Measurements from ENCODE around the gene TTC16. TPM values are rescaled to one million over a fixed set of nuclear protein-coding genes. Genes with fewer than 3 reads are reported as not detected.
A peak's percentile ranks its signal among the peaks of the same experiment; 100 is the strongest.

TTC16 gene
- total RNA-seq, 1 experiment from 2014 or later = not detected

- TF ChIP-seq ATF1 (CRISPR knock-in tag; IDR thresholded peaks at IDR 0.05) = no peak
- TF ChIP-seq, protein P1, sequence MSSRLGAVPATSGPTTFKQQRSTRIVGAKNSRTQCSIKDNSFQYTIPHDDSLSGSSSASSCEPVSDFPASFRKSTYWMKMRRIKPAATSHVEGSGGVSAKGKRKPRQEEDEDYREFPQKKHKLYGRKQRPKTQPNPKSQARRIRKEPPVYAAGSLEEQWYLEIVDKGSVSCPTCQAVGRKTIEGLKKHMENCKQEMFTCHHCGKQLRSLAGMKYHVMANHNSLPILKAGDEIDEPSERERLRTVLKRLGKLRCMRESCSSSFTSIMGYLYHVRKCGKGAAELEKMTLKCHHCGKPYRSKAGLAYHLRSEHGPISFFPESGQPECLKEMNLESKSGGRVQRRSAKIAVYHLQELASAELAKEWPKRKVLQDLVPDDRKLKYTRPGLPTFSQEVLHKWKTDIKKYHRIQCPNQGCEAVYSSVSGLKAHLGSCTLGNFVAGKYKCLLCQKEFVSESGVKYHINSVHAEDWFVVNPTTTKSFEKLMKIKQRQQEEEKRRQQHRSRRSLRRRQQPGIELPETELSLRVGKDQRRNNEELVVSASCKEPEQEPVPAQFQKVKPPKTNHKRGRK (CRISPR knock-in tag; IDR thresholded peaks at IDR 0.05; ENCODE audit: borderline replicate concordance) = no peak
- TF ChIP-seq RELA (CRISPR knock-in tag; IDR thresholded peaks at IDR 0.05; ENCODE audit: borderline replicate concordance) = no peak
- no peak for TF ChIP-seq ZSCAN18 (CRISPR knock-in tag; IDR thresholded peaks at IDR 0.05)
- TF ChIP-seq ZNF232 (CRISPR knock-in tag; IDR thresholded peaks at IDR 0.05) = no peak
Measured at GRCh38 chr9:127723444-127723843, 7.6 kb downstream of the TTC16 start (continued).

- H3K27me3 Mint-ChIP-seq (ENCODE audit: low read depth) = no peaks in the 10 kb centered on the region
- H3K4me1 Mint-ChIP-seq = peaks cover 14% of the 10 kb centered on the region
- 0 out of 2 replicates have a peak overlapping the region, but pooled peaks have one; percentile 49 for H3K27ac Mint-ChIP-seq
- H3K9me3 Mint-ChIP-seq = no peaks in the 10 kb centered on the region
- no peak overlapping the region; the same call in 1 of the 2 replicates for H3K4me3 Mint-ChIP-seq
- no peaks in the 10 kb centered on the region for H3K36me3 Mint-ChIP-seq
- peak; percentile 27; the same call in 1 of the 2 replicates for ATAC-seq
- TF ChIP-seq, protein P2, sequence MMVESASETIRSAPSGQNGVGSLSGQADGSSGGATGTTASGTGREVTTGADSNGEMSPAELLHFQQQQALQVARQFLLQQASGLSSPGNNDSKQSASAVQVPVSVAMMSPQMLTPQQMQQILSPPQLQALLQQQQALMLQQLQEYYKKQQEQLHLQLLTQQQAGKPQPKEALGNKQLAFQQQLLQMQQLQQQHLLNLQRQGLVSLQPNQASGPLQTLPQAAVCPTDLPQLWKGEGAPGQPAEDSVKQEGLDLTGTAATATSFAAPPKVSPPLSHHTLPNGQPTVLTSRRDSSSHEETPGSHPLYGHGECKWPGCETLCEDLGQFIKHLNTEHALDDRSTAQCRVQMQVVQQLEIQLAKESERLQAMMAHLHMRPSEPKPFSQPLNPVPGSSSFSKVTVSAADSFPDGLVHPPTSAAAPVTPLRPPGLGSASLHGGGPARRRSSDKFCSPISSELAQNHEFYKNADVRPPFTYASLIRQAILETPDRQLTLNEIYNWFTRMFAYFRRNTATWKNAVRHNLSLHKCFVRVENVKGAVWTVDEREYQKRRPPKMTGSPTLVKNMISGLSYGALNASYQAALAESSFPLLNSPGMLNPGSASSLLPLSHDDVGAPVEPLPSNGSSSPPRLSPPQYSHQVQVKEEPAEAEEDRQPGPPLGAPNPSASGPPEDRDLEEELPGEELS (CRISPR knock-in tag; IDR thresholded peaks at IDR 0.05) = no peak
- TF ChIP-seq, protein P1 (CRISPR knock-in tag; IDR thresholded peaks at IDR 0.05; ENCODE audit: borderline replicate concordance) = no peak
- TF ChIP-seq KAT7 (CRISPR knock-in tag; IDR thresholded peaks at IDR 0.05; ENCODE audit: borderline replicate concordance) = no peak
- no peak for TF ChIP-seq JAZF1 (CRISPR knock-in tag; IDR thresholded peaks at IDR 0.05)
- TF ChIP-seq, protein P3, sequence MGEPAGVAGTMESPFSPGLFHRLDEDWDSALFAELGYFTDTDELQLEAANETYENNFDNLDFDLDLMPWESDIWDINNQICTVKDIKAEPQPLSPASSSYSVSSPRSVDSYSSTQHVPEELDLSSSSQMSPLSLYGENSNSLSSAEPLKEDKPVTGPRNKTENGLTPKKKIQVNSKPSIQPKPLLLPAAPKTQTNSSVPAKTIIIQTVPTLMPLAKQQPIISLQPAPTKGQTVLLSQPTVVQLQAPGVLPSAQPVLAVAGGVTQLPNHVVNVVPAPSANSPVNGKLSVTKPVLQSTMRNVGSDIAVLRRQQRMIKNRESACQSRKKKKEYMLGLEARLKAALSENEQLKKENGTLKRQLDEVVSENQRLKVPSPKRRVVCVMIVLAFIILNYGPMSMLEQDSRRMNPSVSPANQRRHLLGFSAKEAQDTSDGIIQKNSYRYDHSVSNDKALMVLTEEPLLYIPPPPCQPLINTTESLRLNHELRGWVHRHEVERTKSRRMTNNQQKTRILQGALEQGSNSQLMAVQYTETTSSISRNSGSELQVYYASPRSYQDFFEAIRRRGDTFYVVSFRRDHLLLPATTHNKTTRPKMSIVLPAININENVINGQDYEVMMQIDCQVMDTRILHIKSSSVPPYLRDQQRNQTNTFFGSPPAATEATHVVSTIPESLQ (CRISPR knock-in tag; IDR thresholded peaks at IDR 0.05) = no peak
- TF ChIP-seq, protein P4, sequence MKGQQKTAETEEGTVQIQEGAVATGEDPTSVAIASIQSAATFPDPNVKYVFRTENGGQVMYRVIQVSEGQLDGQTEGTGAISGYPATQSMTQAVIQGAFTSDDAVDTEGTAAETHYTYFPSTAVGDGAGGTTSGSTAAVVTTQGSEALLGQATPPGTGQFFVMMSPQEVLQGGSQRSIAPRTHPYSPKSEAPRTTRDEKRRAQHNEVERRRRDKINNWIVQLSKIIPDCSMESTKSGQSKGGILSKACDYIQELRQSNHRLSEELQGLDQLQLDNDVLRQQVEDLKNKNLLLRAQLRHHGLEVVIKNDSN (CRISPR knock-in tag; IDR thresholded peaks at IDR 0.05) = no peak
- TF ChIP-seq ZNF263 (CRISPR knock-in tag; IDR thresholded peaks at IDR 0.05; ENCODE audit: low read depth) = no peak
- TF ChIP-seq TEAD1 (CRISPR knock-in tag; IDR thresholded peaks at IDR 0.05) = no peak
- TF ChIP-seq JUN (CRISPR knock-in tag; IDR thresholded peaks at IDR 0.05) = no peak
- no peak for TF ChIP-seq CREM (CRISPR knock-in tag; IDR thresholded peaks at IDR 0.05)
- TF ChIP-seq, protein P5, sequence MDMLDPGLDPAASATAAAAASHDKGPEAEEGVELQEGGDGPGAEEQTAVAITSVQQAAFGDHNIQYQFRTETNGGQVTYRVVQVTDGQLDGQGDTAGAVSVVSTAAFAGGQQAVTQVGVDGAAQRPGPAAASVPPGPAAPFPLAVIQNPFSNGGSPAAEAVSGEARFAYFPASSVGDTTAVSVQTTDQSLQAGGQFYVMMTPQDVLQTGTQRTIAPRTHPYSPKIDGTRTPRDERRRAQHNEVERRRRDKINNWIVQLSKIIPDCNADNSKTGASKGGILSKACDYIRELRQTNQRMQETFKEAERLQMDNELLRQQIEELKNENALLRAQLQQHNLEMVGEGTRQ (CRISPR knock-in tag; IDR thresholded peaks at IDR 0.05) = no peak
- no peak for TF ChIP-seq AFF4 (CRISPR knock-in tag; IDR thresholded peaks at IDR 0.05; ENCODE audit: borderline replicate concordance)
- no peak for TF ChIP-seq NR3C1 (CRISPR knock-in tag; conservative IDR thresholded peaks at IDR 0.05; ENCODE audit: low read depth)
- no peak for TF ChIP-seq ZNF671 (CRISPR knock-in tag; IDR thresholded peaks at IDR 0.05)
- TF ChIP-seq MAX (CRISPR knock-in tag; IDR thresholded peaks at IDR 0.05) = no peak
- no peak for DNase-seq (ENCODE audit: low spot score)
- ChIA-PET POLR2A (no interaction called here), CTCF (interaction anchor here (1.2 to 3.7 kb wide), 5 partner anchors 10 to 220 kb away, joined by 4 to 50 read pairs (median 5); partner anchors contain the start of gene TOR2A)
Measured at GRCh38 chr9:127724012-127724411, 8.1 kb downstream of the TTC16 start.
